Testis (tissue), 3 donors: ENCODE measurements around the gene DHFR. TPM values are rescaled to one million over a fixed set of nuclear protein-coding genes. Genes with fewer than 3 reads are reported as not detected.

ENCODE experiments used
- DNase-seq: peaks from one replicate; pipeline ENCODE4 v3.0.0-alpha.2; 2019
- H3K27ac ChIP-seq, 2 donors: fragments of 200-600 bp; sonication (generic); one replicate each; pipeline ENCODE4 v1.5.1; 2019
- H3K27me3 ChIP-seq: fragments of 200-600 bp; sonication (generic); one replicate; pipeline ENCODE4 v1.5.1; 2019
- H3K36me3 ChIP-seq: fragments of 200-600 bp; sonication (generic); one replicate; pipeline ENCODE4 v1.5.1; 2017; ENCODE audit warnings: low read depth; ENCODE audit errors: missing control alignments
- H3K4me1 ChIP-seq: fragments of 200-600 bp; sonication (generic); one replicate; pipeline ENCODE4 v1.5.1; 2019
- H3K4me3 ChIP-seq, 2 donors: fragments of 200-600 bp; sonication (generic); one replicate each; pipeline ENCODE4 v1.5.1; 2017 to 2019
- H3K9me3 ChIP-seq: fragments of 200-600 bp; sonication (generic); one replicate; pipeline ENCODE4 v1.5.1; 2017
- POLR2A ChIP-seq: fragments of 450-650 bp; IDR thresholded peaks from one replicate; pipeline ENCODE4 v1.6.1; 2017; ENCODE audit warnings: antibody characterized with exemption, mild to moderate bottlenecking, moderate library complexity
- WGBS, 2 donors: methylation state at CpG; one replicate each; pipeline ENCODE4 v1.1.5; 2018; 5-methylcytosine and 5-hydroxymethylcytosine counted together
- intact Hi-C: fragments of 100-400 bp; cut with DNase I; formaldehyde crosslinking; loops from one replicate; pipeline ENCODE4 v1.15.1; 2023; ENCODE audit warnings: low total_unique reads
- polyA plus RNA-seq: library from polyadenylated mRNA; stranded (reverse); fragments of 350-450 nt; fragmentation: Illumina TruSeq; extraction: RNeasy Lipid Tissue Mini Kit (QIAGEN cat#74804); gene quantifications from one replicate; pipeline ENCODE4 v1.2.3, GENCODE V29; 2014; ENCODE audit warnings: low read depth, low replicate concordance; ENCODE audit not compliant: insufficient read depth
- total RNA-seq, 2 donors: library from RNA; depleted of rRNA; stranded (reverse); fragments of >200 nt; gene quantifications; one replicate each; pipeline ENCODE4 v1.2.3, GENCODE V29; 2016
- TF ChIP-seq, protein P1 (sequence below), 3 experiments: fragments of 450-650 bp in 2 of 3; fragments of 200-600 bp in 1 of 3; sonication (generic) in 1 of 3; IDR thresholded peaks; one replicate each; pipeline ENCODE4 v1.5.1; 2016 to 2019; ENCODE audit warnings: antibody characterized with exemption in 3 of 3, mild to moderate bottlenecking in 2 of 3, moderate library complexity in 1 of 3

DHFR gene
- total and polyA plus RNA-seq, 3 donors from 2014 or later, result 16.8 to 35.2 (median 18.0) TPM

DNA sequence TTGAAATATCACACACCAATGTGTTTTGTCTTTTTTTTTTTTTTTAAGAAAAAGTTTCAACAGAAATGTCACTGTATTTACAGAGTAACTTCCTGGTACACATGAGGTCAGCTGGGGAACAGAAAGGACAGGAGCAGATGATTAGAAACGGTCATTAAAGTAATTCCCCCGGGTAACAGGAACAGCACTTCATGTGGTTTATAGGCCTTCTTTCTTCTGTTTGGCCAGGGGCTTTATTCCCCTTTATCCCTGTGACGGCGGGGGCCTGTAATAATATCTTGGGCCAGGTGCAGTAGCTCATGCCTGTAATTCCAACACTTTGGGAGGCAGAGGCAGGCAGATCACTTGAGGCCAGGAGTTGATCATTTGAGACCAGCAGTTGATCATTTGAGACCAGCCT, 30.8 kb downstream of the DHFR start:
- H3K27me3 ChIP-seq, result no peaks in the 10 kb centered on the region
- no peak overlapping the region for H3K4me3 ChIP-seq
- 77% methylated on average over 4 of the region's 4 CpGs for WGBS, 2 donors
- no peaks in the 10 kb centered on the region for H3K9me3 ChIP-seq
- no peaks in the 10 kb centered on the region for H3K36me3 ChIP-seq
- intact Hi-C loops, result no loop called here
- no peak overlapping the region for H3K27ac ChIP-seq
- H3K4me1 ChIP-seq, result no peaks in the 10 kb centered on the region
- no peak for TF ChIP-seq POLR2A
- TF ChIP-seq, protein P1, sequence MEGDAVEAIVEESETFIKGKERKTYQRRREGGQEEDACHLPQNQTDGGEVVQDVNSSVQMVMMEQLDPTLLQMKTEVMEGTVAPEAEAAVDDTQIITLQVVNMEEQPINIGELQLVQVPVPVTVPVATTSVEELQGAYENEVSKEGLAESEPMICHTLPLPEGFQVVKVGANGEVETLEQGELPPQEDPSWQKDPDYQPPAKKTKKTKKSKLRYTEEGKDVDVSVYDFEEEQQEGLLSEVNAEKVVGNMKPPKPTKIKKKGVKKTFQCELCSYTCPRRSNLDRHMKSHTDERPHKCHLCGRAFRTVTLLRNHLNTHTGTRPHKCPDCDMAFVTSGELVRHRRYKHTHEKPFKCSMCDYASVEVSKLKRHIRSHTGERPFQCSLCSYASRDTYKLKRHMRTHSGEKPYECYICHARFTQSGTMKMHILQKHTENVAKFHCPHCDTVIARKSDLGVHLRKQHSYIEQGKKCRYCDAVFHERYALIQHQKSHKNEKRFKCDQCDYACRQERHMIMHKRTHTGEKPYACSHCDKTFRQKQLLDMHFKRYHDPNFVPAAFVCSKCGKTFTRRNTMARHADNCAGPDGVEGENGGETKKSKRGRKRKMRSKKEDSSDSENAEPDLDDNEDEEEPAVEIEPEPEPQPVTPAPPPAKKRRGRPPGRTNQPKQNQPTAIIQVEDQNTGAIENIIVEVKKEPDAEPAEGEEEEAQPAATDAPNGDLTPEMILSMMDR (IDR thresholded peaks at IDR 0.05), result no peak
- no peak for DNase-seq

DNA sequence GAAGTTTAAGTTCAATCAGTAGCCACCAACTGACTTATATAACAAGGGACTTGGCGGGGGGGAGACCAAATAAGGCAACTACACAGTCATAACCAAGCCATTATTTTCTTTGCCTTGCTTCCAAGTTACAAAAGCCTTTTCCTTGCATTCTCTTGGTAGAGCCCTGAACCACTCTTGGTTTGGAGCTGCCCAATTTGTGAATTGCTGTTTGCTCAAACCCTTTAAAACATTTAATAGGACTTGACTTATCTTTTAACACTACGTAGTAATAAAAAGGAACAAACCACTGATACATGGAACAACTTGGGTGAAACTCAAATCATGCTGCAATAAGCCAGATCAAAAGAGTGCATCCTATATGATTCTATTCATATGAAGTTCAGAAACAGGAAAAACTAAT, 32.0 kb downstream of the DHFR start:
- no peaks in the 10 kb centered on the region for H3K27me3 ChIP-seq
- intact Hi-C loops, result no loop called here
- H3K9me3 ChIP-seq, result no peaks in the 10 kb centered on the region
- DNase-seq, result no peak
- H3K36me3 ChIP-seq, result no peaks in the 10 kb centered on the region
- no peak for TF ChIP-seq POLR2A
- TF ChIP-seq, protein P1 (IDR thresholded peaks at IDR 0.05), result no peak
- no peak overlapping the region for H3K27ac ChIP-seq
- H3K4me1 ChIP-seq, result no peaks in the 10 kb centered on the region
- WGBS, 2 donors, result 95 to 96% methylated on average over 2 of the region's 2 CpGs
- no peak overlapping the region for H3K4me3 ChIP-seq

DNA sequence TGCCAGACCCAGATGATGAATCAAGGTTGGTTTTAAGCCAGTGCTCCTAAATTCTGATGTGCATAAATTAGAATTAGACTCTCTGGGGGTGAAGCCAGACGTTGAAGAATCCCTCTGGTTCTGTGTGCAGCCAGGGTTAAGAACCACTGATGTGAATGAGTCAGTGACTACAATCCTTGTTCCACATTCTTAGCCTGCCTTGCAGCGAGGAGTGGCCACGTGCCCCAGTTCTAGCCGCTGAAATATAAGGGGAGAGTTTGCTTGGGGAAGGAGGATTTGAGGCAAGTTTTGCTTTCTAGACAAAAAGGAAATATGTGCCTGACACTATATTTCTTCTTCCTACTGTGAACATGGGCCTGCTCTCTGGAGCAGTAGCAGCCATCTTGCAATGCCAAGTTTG, 34.6 kb downstream of the DHFR start:
- no peak for TF ChIP-seq POLR2A
- TF ChIP-seq, protein P1 (IDR thresholded peaks at IDR 0.05), result no peak
- intact Hi-C loops, result no loop called here
- H3K9me3 ChIP-seq, result no peaks in the 10 kb centered on the region
- no peaks in the 10 kb centered on the region for H3K27me3 ChIP-seq
- no peak overlapping the region for H3K4me3 ChIP-seq
- WGBS, 2 donors, result 87 to 93% methylated on average over 4 of the region's 4 CpGs
- H3K4me1 ChIP-seq, result no peaks in the 10 kb centered on the region
- no peak for DNase-seq
- no peaks in the 10 kb centered on the region for H3K36me3 ChIP-seq
- no peak overlapping the region for H3K27ac ChIP-seq

DNA sequence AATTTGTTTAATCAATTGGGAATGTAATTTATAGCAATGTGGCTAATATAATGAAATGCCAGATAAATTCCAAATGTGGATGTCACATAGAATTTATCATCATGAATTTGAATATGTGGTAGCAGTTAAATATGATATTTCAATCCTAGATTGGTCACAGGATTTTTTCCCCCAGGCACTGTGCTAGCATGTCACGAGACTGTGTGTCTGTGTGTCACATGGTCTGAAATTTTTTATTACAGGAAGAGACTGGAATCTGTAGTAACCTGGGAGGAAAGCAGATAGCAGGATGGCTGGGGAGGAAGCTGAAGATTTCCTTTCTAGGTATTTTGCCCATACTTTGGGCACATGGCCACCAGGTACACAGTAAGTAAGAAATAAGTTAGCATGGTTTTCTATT, 35.7 kb downstream of the DHFR start:
- H3K4me1 ChIP-seq, result no peaks in the 10 kb centered on the region
- H3K4me3 ChIP-seq, result no peak overlapping the region
- no peak overlapping the region for H3K27ac ChIP-seq
- intact Hi-C loops, result no loop called here
- no peak for DNase-seq
- no peaks in the 10 kb centered on the region for H3K36me3 ChIP-seq
- no peaks in the 10 kb centered on the region for H3K9me3 ChIP-seq
- TF ChIP-seq, protein P1 (IDR thresholded peaks at IDR 0.05), result no peak
- TF ChIP-seq POLR2A, result no peak
- 83 to 96% methylated on average over 1 of the region's 1 CpG for WGBS, 2 donors
- no peaks in the 10 kb centered on the region for H3K27me3 ChIP-seq

DNA sequence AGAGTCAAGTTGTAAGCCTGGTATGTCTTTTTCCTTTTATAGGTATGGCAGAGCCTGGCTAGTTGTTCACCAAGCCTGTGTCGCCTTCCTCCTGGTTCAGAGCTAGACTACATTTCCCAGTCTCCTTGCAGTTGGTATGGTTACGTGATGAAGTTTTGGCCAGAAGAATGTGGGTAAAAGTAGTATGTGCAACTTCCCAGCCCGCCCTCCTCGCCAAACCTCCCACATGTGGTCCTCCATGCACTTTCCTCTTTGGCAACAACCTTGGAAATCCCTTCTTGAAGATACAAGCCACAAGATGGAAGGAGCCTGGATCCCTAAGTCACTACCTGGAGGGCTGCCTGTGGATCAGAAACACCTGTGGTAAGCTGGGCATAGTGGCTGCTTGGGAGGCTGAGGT, 36.3 kb downstream of the DHFR start:
- Histone ChIP-seq H3K9me3 (no peaks in the 10 kb centered on the region), H3K4me1 (no peaks in the 10 kb centered on the region), H3K36me3 (no peaks in the 10 kb centered on the region), H3K4me3 (no peak overlapping the region), H3K27me3 (no peaks in the 10 kb centered on the region), H3K27ac (no peak overlapping the region)
- WGBS, 2 donors, result 93 to 96% methylated on average over 4 of the region's 4 CpGs
- no peak for DNase-seq
- TF ChIP-seq, protein P1 (IDR thresholded peaks at IDR 0.05), result no peak
- TF ChIP-seq POLR2A, result no peak
- intact Hi-C loops, result no loop called here
